Thyroid gland (tissue), 4 donors: ENCODE data around the gene NME7.

Experiments used
- POLR2A ChIP-seq, 2 donors: fragments of 450-650 bp; IDR thresholded peaks; one replicate each; pipeline ENCODE4 v1.6.1; 2017; ENCODE audit warnings: antibody characterized with exemption in 2 of 2, mild to moderate bottlenecking in 2 of 2, moderate library complexity in 1 of 2
- TF ChIP-seq, protein P1 (sequence below), 6 experiments: fragments of 200-600 bp in 3 of 6; fragments of 450-650 bp in 3 of 6; sonication (generic) in 3 of 6; IDR thresholded peaks; one replicate each; pipeline ENCODE4 v1.5.1; 2016 to 2019; ENCODE audit warnings: antibody characterized with exemption in 6 of 6, mild to moderate bottlenecking in 2 of 6, inconsistent platforms in 1 of 6, moderate library complexity in 1 of 6

DNA sequence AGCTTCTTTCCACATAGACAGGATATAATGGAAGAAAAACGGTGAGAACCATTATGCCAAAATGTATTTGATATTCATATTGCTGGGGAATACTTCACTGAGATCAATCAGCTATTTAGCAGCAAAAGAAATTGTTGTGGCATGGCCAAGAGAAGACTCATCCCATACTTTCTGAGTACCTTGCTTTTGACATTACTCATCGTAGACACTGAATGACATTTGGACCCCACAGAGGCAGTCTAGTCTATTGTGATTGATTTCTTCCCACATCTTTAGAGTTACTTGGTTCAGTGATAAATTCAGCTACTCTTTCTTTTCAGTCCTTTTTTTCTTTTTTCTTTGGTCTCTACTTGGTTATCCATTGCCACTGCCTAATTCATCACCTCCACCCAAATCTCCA lies 239.0 kb downstream of the NME7 start:
- TF ChIP-seq, protein P1, sequence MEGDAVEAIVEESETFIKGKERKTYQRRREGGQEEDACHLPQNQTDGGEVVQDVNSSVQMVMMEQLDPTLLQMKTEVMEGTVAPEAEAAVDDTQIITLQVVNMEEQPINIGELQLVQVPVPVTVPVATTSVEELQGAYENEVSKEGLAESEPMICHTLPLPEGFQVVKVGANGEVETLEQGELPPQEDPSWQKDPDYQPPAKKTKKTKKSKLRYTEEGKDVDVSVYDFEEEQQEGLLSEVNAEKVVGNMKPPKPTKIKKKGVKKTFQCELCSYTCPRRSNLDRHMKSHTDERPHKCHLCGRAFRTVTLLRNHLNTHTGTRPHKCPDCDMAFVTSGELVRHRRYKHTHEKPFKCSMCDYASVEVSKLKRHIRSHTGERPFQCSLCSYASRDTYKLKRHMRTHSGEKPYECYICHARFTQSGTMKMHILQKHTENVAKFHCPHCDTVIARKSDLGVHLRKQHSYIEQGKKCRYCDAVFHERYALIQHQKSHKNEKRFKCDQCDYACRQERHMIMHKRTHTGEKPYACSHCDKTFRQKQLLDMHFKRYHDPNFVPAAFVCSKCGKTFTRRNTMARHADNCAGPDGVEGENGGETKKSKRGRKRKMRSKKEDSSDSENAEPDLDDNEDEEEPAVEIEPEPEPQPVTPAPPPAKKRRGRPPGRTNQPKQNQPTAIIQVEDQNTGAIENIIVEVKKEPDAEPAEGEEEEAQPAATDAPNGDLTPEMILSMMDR (IDR thresholded peaks at IDR 0.05): no peak
- no peak for TF ChIP-seq POLR2A (IDR thresholded peaks at IDR 0.05)
